MM.1S (cell line): ENCODE measurements around the gene HOXA2.

Experiments
- DNase-seq: peaks from one replicate; pipeline ENCODE4 v3.0.0-alpha.2; 2015
- H2AFZ ChIP-seq: fragments of 300-600 bp; sonication (generic); 2 replicates; pipeline ENCODE4 v1.6.0; 2016; ENCODE audit warnings: antibody characterized with exemption, low read length
- H3F3A ChIP-seq: fragments of 300-600 bp; sonication (generic); 2 replicates; pipeline ENCODE4 v1.6.1; 2016; ENCODE audit warnings: mild to moderate bottlenecking, antibody characterized with exemption, low read length, moderate library complexity, mixed read lengths; ENCODE audit not compliant: insufficient read depth
- H3K27ac ChIP-seq: fragments of 300-600 bp; sonication (generic); 2 replicates; pipeline ENCODE4 v1.5.1; 2016; ENCODE audit warnings: mild to moderate bottlenecking, low read length
- H3K27me3 ChIP-seq: fragments of 300-600 bp; sonication (generic); replicated peaks from 2 replicates; pipeline ENCODE4 v1.6.0; 2016; ENCODE audit warnings: low read length; ENCODE audit not compliant: insufficient read depth
- H3K36me3 ChIP-seq: fragments of 300-600 bp; sonication (generic); replicated peaks from 2 replicates; pipeline ENCODE4 v1.6.1; 2016; ENCODE audit warnings: mild to moderate bottlenecking, low read length, mixed read lengths; ENCODE audit not compliant: insufficient read depth
- H3K4me1 ChIP-seq: fragments of 300-600 bp; sonication (generic); 2 replicates; pipeline ENCODE4 v1.6.1; 2016; ENCODE audit warnings: low read length, mixed read lengths
- H3K4me2 ChIP-seq: fragments of 300-600 bp; sonication (generic); 2 replicates; pipeline ENCODE4 v1.6.0; 2016; ENCODE audit warnings: low read depth, low read length
- H3K4me3 ChIP-seq: fragments of 300-600 bp; sonication (generic); 2 replicates; pipeline ENCODE4 v1.5.1; 2016; ENCODE audit warnings: low read length, mixed read lengths
- H3K79me2 ChIP-seq: fragments of 300-600 bp; sonication (generic); 2 replicates; pipeline ENCODE4 v1.6.1; 2016; ENCODE audit warnings: mixed run types, low read length, mixed read lengths
- H3K9ac ChIP-seq: fragments of 300-600 bp; sonication (generic); 2 replicates; pipeline ENCODE4 v1.6.1; 2016; ENCODE audit warnings: low read length, mixed read lengths
- H3K9me2 ChIP-seq: fragments of 300-600 bp; sonication (generic); replicated peaks from 2 replicates; pipeline ENCODE4 v1.6.1; 2016; ENCODE audit warnings: mild to moderate bottlenecking, low read length, mixed read lengths; ENCODE audit not compliant: insufficient read depth
- H3K9me3 ChIP-seq: fragments of 300-600 bp; sonication (generic); replicated peaks from 2 replicates; pipeline ENCODE4 v1.6.1; 2016; ENCODE audit warnings: mild to moderate bottlenecking, low read length, mixed read lengths; ENCODE audit not compliant: insufficient read depth
- H4K20me1 ChIP-seq: fragments of 300-600 bp; sonication (generic); 2 replicates; pipeline ENCODE4 v1.6.1; 2016; ENCODE audit warnings: mild to moderate bottlenecking, low read length, moderate library complexity, mixed read lengths; ENCODE audit not compliant: insufficient read depth
- EZH2 ChIP-seq: fragments of 300-600 bp; sonication (generic); optimal IDR thresholded peaks from 2 replicates; pipeline ENCODE3; 2017; ENCODE audit warnings: low read depth, mild to moderate bottlenecking, antibody characterized with exemption, low read length, mixed read lengths
- EZH2phosphoT487 ChIP-seq: fragments of 300-600 bp; sonication (generic); IDR thresholded peaks from 2 replicates; pipeline ENCODE4 v1.6.1; 2018; ENCODE audit warnings: antibody characterized with exemption, low read length
- TF ChIP-seq, protein P1 (sequence below): fragments of 300-600 bp; sonication (generic); IDR thresholded peaks from 2 replicates; pipeline ENCODE4 v1.5.1; 2016; ENCODE audit warnings: antibody characterized with exemption, low read length, mixed read lengths

The HOXA2 gene

DNA sequence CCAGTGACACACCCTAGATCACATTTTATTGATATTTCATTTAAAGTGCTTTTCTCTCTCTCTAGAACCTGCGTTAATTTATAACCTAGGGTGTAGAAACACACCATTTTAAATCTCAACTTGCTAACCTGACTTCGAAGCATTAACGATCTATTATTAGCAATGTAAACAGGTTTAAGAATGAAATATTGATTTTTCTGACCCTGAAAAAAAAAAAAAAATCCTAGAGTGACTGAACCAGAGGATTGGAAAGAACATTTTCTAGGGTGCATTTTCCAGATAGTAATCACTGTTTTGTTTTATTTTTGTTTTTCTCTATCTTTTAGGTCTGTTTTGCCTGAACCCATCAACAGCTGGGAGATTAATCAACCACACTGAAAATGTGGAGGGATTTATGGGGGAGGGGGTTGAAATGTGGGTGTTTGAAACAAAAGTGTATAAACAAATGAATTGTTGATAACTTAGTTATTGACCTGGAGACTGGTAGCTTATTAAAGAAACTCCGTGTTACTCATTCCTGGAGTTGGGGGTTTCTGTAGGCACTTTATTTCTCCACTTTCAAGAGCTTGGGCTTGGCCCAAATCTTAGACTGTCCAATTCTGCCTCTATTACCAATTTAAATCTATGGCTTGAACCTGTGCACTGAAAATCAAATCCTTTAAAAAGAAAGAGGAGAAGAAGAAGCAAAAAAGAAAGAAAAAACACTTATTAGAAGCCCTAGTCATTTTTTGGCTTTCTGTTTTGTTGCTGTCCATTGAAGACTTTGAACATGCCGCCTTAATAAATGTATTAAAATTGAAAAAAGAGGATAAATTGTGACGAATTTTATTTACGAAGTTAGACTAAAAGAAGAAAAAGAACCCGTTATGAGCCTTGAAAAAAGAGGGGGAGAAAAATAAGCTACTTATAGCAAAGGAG, 2.8 kb downstream of the HOXA2 start:
- TF ChIP-seq EZH2 (no peak), EZH2phosphoT487 (no peak)
- TF ChIP-seq, protein P1, sequence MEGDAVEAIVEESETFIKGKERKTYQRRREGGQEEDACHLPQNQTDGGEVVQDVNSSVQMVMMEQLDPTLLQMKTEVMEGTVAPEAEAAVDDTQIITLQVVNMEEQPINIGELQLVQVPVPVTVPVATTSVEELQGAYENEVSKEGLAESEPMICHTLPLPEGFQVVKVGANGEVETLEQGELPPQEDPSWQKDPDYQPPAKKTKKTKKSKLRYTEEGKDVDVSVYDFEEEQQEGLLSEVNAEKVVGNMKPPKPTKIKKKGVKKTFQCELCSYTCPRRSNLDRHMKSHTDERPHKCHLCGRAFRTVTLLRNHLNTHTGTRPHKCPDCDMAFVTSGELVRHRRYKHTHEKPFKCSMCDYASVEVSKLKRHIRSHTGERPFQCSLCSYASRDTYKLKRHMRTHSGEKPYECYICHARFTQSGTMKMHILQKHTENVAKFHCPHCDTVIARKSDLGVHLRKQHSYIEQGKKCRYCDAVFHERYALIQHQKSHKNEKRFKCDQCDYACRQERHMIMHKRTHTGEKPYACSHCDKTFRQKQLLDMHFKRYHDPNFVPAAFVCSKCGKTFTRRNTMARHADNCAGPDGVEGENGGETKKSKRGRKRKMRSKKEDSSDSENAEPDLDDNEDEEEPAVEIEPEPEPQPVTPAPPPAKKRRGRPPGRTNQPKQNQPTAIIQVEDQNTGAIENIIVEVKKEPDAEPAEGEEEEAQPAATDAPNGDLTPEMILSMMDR, result no peak
- Histone ChIP-seq H3K4me3 (no peak overlapping the region), H3K27me3 (peaks cover 33% of the 10 kb centered on the region), H3F3A (no peaks in the 10 kb centered on the region), H3K9me3 (no peaks in the 10 kb centered on the region), H3K4me2 (no peak overlapping the region), H4K20me1 (no peaks in the 10 kb centered on the region), H3K27ac (no peak overlapping the region), H3K9me2 (no peaks in the 10 kb centered on the region), H3K4me1 (no peaks in the 10 kb centered on the region), H2AFZ (no peak overlapping the region), H3K36me3 (no peaks in the 10 kb centered on the region), H3K9ac (no peak overlapping the region), H3K79me2 (no peaks in the 10 kb centered on the region)
- no peak for DNase-seq

DNA sequence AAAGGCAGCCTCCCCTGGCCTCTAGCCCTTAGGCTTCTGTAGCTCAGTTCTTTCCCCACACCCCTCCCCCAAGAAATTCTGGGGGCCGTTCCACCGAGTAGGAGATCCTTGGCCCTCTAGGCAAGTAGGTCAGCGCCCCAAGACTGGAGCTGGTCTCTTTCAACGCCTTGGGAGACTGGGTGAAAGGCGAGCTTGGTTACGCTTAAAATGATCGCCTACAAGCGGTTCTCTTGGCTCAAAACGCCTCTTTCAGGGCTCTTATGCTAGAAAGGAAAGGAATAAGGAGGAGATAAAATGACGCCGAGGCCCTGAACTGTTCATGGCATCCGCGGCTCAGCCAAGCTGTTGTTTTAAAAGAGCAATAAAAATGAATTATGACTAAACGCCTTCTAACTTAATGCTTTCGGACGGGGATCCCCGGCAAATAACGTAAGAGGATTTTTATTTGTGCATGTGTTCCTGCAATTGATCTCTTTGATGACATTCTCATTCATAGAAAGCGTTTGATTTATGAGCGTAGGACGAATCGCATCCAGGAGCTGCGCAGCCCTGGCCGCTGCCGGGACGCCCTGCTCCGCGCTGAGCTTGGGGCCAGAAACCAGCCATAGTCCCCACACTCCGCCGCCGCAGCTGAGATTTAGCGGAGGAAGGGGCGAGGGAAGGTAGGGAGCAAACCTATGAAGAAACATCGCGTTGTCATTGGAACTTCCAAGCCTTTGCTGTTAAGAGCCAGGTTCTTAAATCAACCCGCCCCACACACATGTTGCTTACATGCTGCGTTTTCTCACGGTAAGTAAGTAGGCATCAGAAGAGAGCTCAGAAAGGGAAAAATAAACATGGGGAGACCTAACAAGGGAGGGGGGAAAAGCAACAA, 3.7 kb downstream of the HOXA2 start:
- H3K27ac ChIP-seq, result no peak overlapping the region
- no peak overlapping the region for H2AFZ ChIP-seq
- H3F3A ChIP-seq, result no peaks in the 10 kb centered on the region
- H3K9ac ChIP-seq, result no peak overlapping the region
- H3K36me3 ChIP-seq, result no peaks in the 10 kb centered on the region
- no peaks in the 10 kb centered on the region for H4K20me1 ChIP-seq
- peaks cover 28% of the 10 kb centered on the region for H3K27me3 ChIP-seq
- no peaks in the 10 kb centered on the region for H3K9me2 ChIP-seq
- no peaks in the 10 kb centered on the region for H3K4me1 ChIP-seq
- DNase-seq, result no peak
- no peak overlapping the region for H3K4me2 ChIP-seq
- H3K9me3 ChIP-seq, result no peaks in the 10 kb centered on the region
- no peak overlapping the region for H3K4me3 ChIP-seq
- no peaks in the 10 kb centered on the region for H3K79me2 ChIP-seq
- TF ChIP-seq, protein P1, result no peak
- TF ChIP-seq EZH2 (no peak), EZH2phosphoT487 (no peak)

DNA sequence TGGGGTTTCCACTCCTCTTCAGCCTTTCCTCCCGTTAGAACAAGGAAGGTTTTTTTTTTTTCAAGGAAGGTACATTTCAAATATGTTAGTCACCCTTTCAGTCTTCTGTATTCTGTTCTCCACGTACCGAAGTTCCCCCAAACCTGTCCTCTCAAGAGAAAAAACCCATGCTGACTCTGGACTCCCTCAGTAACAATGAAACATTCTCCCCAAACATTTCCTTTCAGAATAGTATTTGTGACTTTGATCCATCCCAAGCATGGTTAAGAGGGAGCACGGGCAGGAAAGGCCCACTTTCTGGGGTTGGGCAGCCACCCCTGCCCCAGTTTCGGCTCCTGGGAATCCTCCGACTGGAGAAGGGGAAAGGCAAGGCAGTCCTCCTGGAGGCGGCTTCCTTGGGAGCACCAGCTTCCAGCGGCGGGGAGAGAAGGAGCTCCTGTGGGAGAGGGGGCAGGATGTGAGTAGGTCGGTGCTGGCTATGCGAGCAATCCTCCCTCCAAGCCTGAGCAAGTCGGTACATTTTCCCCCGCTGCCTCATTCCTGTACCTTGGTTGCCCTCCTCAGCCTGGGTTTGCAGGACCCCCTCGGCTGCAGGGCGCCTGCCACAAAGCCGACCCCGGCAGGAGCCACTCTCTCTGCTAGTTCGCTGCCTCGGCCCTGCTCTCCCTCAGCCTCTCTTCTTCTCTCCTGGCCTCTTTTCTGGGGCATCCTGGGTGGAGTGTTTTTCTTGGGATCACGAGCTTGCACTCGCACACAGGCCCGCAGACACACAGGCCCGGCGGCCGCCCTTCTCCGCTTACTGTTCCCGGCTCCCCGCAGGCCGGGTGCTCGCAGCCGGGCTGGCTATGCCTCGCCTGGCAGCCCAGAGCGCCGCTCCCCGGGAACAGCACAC, 4.6 kb downstream of the HOXA2 start:
- H3K27ac ChIP-seq, result no peak overlapping the region
- no peaks in the 10 kb centered on the region for H3F3A ChIP-seq
- no peak overlapping the region for H3K4me2 ChIP-seq
- no peaks in the 10 kb centered on the region for H3K9me2 ChIP-seq
- no peak overlapping the region for H3K4me3 ChIP-seq
- H2AFZ ChIP-seq, result no peak overlapping the region
- no peaks in the 10 kb centered on the region for H3K79me2 ChIP-seq
- H3K27me3 ChIP-seq, result peaks cover 21% of the 10 kb centered on the region
- H3K36me3 ChIP-seq, result no peaks in the 10 kb centered on the region
- H4K20me1 ChIP-seq, result no peaks in the 10 kb centered on the region
- no peak for DNase-seq
- TF ChIP-seq, protein P1, result no peak
- TF ChIP-seq EZH2phosphoT487 (no peak), EZH2 (no peak)
- H3K9ac ChIP-seq, result no peak overlapping the region
- no peaks in the 10 kb centered on the region for H3K4me1 ChIP-seq
- no peaks in the 10 kb centered on the region for H3K9me3 ChIP-seq
